ENCODE measurements around the gene PLK1.

Gene PLK1

GRCh38 chr16:23683487-23683886 lies 4.8 kb downstream of the PLK1 start:
- Histone ChIP-seq H3K36me3 (ENCODE audit: control insufficient read depth, low read depth, low read length) (peaks cover 77% of the 10 kb centered on the region), H3K27ac (ENCODE audit: low read length) (no peak overlapping the region), H3K4me1 (ENCODE audit: control insufficient read depth, low read depth, low read length) (peaks cover 6% of the 10 kb centered on the region), H3K27me3 (ENCODE audit: control insufficient read depth, insufficient read depth, low read length) (no peaks in the 10 kb centered on the region), H3K4me3 (ENCODE audit: low read length) (no peak overlapping the region), H3K9ac (ENCODE audit: low read length) (no peak overlapping the region), H3K9me3 (ENCODE audit: control insufficient read depth, low read depth, low read length) (no peaks in the 10 kb centered on the region)

- Histone ChIP-seq H3K27me3 (ENCODE audit: control insufficient read depth, insufficient read depth, low read length) (no peaks in the 10 kb centered on the region), H3K9me3 (ENCODE audit: control insufficient read depth, low read depth, low read length) (no peaks in the 10 kb centered on the region), H3K27ac (ENCODE audit: low read length) (no peak overlapping the region), H3K4me1 (ENCODE audit: control insufficient read depth, low read depth, low read length) (no peaks in the 10 kb centered on the region), H3K9ac (ENCODE audit: low read length) (no peak overlapping the region), H3K4me3 (ENCODE audit: low read length) (no peak overlapping the region), H3K36me3 (ENCODE audit: control insufficient read depth, low read depth, low read length) (peaks cover 87% of the 10 kb centered on the region)
Observed at GRCh38 chr16:23687034-23687808, 8.5 kb downstream of the PLK1 start.

- Histone ChIP-seq H3K36me3 (ENCODE audit: control insufficient read depth, low read depth, low read length) (peaks cover 64% of the 10 kb centered on the region), H3K27me3 (ENCODE audit: control insufficient read depth, insufficient read depth, low read length) (no peaks in the 10 kb centered on the region), H3K4me1 (ENCODE audit: control insufficient read depth, low read depth, low read length) (peaks cover 4% of the 10 kb centered on the region), H3K9me3 (ENCODE audit: control insufficient read depth, low read depth, low read length) (no peaks in the 10 kb centered on the region), H3K9ac (ENCODE audit: low read length) (no peak overlapping the region), H3K27ac (ENCODE audit: low read length) (no peak overlapping the region), H3K4me3 (ENCODE audit: low read length) (no peak overlapping the region)
Observed at GRCh38 chr16:23689442-23690187, 10.9 kb downstream of the PLK1 start.

DNA sequence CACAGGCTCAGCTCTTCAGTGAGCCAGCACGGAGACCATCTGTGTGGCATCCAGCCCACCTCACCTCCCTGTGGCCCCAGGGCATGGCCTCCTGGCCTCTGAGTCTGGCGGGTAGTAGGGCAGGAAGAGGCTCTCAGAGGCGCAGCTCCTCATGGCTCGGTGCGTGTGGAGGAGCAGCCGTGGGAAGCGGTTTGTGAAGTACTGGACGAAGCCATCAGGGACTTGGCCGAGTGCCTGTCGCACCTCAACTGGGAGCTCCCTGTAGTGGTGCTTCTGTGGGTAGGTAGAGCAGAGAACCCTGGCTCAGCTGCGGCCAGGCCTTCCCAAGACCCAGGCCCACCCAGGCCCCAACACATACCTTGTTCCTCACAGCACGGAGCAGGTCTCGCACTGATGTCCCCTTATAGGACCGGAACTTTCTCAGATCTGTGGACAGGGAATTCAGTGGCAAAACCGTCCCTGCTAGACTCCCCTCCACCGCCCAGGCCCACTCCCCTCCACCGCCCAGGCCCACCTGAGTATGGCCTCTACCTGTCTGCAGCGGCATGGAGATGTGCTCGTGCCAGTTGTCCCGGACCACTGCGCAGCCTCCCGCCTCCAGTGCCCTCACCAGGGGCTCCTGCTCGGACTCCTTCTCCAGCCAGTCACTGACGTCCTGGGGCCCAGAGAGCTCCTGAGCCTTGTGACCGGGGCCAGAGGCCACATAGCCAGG lies 12.2 kb downstream of the PLK1 start:
- H3K4me3 ChIP-seq (ENCODE audit: low read length) = no peak overlapping the region
- no peak overlapping the region for H3K9ac ChIP-seq (ENCODE audit: low read length)
- peaks cover 53% of the 10 kb centered on the region for H3K36me3 ChIP-seq (ENCODE audit: control insufficient read depth, low read depth, low read length)
- peaks cover 4% of the 10 kb centered on the region for H3K4me1 ChIP-seq (ENCODE audit: control insufficient read depth, low read depth, low read length)
- no peaks in the 10 kb centered on the region for H3K9me3 ChIP-seq (ENCODE audit: control insufficient read depth, low read depth, low read length)
- H3K27ac ChIP-seq (ENCODE audit: low read length) = no peak overlapping the region
- H3K27me3 ChIP-seq (ENCODE audit: control insufficient read depth, insufficient read depth, low read length) = no peaks in the 10 kb centered on the region

DNA sequence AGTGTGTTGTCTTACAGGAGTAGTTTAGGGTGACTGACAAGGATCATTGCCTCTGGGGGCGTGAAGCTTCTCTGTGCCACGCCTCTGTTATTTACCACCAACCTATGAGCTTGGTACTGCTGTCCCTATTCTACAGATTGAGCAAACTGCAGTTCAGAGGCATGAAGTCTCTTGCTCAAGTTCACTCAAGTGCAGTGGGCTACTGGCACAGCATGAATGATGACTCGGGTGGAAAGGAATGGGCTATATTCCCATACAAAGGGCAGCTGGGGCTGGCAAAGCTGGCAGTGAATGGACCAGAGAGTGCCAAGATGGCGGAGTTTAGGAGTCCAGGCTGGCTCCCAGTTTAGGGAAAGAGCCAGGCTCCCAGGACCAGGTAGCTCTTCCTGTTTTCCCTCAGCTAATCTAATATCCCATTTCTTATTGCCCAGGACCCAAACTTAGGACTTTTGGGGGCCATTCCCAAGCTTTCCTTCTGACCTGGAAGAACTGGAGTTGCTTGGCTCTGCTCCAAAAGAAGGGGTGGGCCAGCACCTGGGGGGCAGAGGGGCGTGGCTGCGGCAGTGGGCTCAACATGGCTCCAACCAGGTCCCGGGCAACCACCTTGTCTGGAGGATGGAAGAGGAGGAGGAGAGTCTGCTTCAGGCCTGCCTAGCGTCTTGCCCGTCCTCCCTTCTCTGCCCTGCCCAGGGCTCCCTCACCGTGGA lies 12.9 kb downstream of the PLK1 start:
- Histone ChIP-seq H3K36me3 (ENCODE audit: control insufficient read depth, low read depth, low read length) (peaks cover 48% of the 10 kb centered on the region), H3K4me1 (ENCODE audit: control insufficient read depth, low read depth, low read length) (peaks cover 4% of the 10 kb centered on the region), H3K9ac (ENCODE audit: low read length) (no peak overlapping the region), H3K9me3 (ENCODE audit: control insufficient read depth, low read depth, low read length) (no peaks in the 10 kb centered on the region), H3K27me3 (ENCODE audit: control insufficient read depth, insufficient read depth, low read length) (no peaks in the 10 kb centered on the region), H3K4me3 (ENCODE audit: low read length) (no peak overlapping the region), H3K27ac (ENCODE audit: low read length) (no peak overlapping the region)

GRCh38 chr16:23692190-23692837 lies 13.6 kb downstream of the PLK1 start:
- Histone ChIP-seq H3K9me3 (ENCODE audit: control insufficient read depth, low read depth, low read length) (no peaks in the 10 kb centered on the region), H3K27me3 (ENCODE audit: control insufficient read depth, insufficient read depth, low read length) (no peaks in the 10 kb centered on the region), H3K27ac (ENCODE audit: low read length) (no peak overlapping the region), H3K4me1 (ENCODE audit: control insufficient read depth, low read depth, low read length) (peaks cover 4% of the 10 kb centered on the region), H3K4me3 (ENCODE audit: low read length) (no peak overlapping the region), H3K9ac (ENCODE audit: low read length) (no peak overlapping the region), H3K36me3 (ENCODE audit: control insufficient read depth, low read depth, low read length) (peaks cover 42% of the 10 kb centered on the region)

DNA sequence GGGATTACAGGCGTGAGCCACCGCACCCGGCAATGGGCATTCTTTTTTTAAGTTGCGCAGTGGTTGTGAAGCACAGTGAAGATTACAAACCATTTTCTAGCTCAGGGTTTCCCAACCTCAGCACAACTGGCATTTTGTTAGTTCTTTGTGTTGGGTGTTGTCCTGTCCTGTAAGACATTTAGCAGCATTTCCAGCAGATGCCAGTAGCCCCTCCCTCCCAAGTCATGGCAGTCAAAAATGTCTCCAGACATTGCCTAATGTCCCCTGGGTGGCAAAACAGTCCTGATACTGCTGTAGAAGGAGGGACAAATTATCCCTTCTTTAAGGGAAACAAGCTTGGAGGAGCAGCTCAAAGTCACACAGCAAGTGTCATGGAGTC lies 15.6 kb downstream of the PLK1 start:
- peaks cover 4% of the 10 kb centered on the region for H3K4me1 ChIP-seq (ENCODE audit: control insufficient read depth, low read depth, low read length)
- H3K36me3 ChIP-seq (ENCODE audit: control insufficient read depth, low read depth, low read length) = peaks cover 22% of the 10 kb centered on the region
- H3K9ac ChIP-seq (ENCODE audit: low read length) = no peak overlapping the region
- no peaks in the 10 kb centered on the region for H3K27me3 ChIP-seq (ENCODE audit: control insufficient read depth, insufficient read depth, low read length)
- no peak overlapping the region for H3K27ac ChIP-seq (ENCODE audit: low read length)
- H3K4me3 ChIP-seq (ENCODE audit: low read length) = peak overlapping the region; percentile 61
- no peaks in the 10 kb centered on the region for H3K9me3 ChIP-seq (ENCODE audit: control insufficient read depth, low read depth, low read length)

DNA sequence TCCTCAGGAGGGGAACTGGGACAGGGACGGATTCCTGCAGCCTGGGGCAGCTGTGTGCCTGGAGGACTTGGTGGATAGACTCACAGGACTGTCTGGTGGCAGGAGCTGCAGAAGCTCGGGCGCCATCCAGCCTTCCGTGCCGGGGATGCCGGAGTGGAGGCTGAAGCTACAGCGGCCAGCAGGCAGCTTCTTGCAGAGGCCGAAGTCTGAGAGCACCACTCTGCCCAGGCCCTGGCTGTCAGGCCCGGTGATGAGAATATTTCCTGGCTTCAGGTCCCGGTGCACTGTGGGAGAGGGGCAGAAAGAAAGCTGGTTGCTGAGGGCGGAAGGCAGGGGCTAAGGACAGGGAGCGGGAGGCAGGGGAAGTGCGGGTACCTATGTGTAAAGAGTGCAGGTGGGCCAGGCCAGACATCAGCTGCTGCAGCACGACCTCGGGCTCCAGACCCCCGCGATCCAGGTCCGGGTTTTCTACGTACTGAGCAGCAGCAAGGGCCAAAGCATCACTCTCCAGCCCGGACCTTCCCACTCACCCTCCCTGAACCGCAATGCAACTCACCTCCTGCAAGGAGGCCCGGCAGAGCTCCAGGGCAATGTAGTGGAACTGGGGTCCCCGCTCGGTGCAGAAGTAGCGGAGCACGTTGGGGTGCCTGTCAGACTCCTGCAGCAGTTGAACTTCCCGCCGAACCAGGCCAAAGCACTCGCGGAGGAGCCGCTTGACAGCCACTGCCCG lies 16.1 kb downstream of the PLK1 start:
- H3K4me3 ChIP-seq (ENCODE audit: low read length) = peak overlapping the region; percentile 61
- peaks cover 4% of the 10 kb centered on the region for H3K4me1 ChIP-seq (ENCODE audit: control insufficient read depth, low read depth, low read length)
- H3K9ac ChIP-seq (ENCODE audit: low read length) = peak overlapping the region; percentile 37
- H3K27ac ChIP-seq (ENCODE audit: low read length) = no peak overlapping the region
- no peaks in the 10 kb centered on the region for H3K27me3 ChIP-seq (ENCODE audit: control insufficient read depth, insufficient read depth, low read length)
- H3K36me3 ChIP-seq (ENCODE audit: control insufficient read depth, low read depth, low read length) = peaks cover 17% of the 10 kb centered on the region
- no peaks in the 10 kb centered on the region for H3K9me3 ChIP-seq (ENCODE audit: control insufficient read depth, low read depth, low read length)

DNA sequence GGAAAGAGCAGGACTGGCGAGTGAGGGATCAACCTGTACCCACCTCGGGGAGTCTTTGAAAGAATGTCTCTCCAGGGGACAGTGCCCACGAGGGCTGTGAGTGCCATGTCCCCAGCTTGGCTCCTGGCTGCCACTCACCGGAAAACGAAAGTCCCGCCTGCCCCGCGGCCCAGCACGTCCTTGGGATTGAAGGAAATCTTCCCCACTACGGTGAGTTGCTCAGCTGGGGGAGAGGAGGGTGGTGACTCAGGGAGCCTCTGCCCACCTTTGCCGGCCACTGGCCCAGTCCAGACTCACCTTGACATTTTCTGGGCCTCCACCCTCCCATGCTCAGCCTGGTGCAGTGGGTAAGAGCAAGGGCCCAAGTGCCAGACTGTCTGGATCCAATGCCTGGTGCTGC lies 17.1 kb downstream of the PLK1 start:
- peaks cover 7% of the 10 kb centered on the region for H3K36me3 ChIP-seq (ENCODE audit: control insufficient read depth, low read depth, low read length)
- no peak overlapping the region for H3K9ac ChIP-seq (ENCODE audit: low read length)
- no peak overlapping the region for H3K27ac ChIP-seq (ENCODE audit: low read length)
- H3K27me3 ChIP-seq (ENCODE audit: control insufficient read depth, insufficient read depth, low read length) = no peaks in the 10 kb centered on the region
- peaks cover 8% of the 10 kb centered on the region for H3K4me1 ChIP-seq (ENCODE audit: control insufficient read depth, low read depth, low read length)
- H3K4me3 ChIP-seq (ENCODE audit: low read length) = no peak overlapping the region
- no peaks in the 10 kb centered on the region for H3K9me3 ChIP-seq (ENCODE audit: control insufficient read depth, low read depth, low read length)

DNA sequence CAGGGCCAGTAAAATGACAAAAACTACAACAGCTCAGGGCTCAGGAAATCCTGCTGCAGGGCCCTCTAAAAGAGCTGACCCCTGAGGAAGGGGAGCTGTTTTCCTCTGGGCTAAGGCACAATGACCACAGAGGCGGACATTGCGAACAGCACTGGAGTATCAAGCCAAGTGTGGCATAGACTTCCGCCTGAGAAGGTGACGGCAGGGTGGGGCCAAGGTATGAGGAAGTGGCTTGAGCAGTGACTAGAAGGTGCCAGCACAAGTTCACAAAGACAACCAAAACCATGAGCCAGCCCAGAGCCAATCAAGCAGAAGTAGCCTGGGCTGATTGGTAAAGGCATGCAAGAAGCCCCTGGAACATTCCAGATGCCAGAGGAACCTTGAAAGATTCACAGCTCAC lies 20.4 kb downstream of the PLK1 start:
- no peaks in the 10 kb centered on the region for H3K36me3 ChIP-seq (ENCODE audit: control insufficient read depth, low read depth, low read length)
- no peak overlapping the region for H3K9ac ChIP-seq (ENCODE audit: low read length)
- H3K4me3 ChIP-seq (ENCODE audit: low read length) = no peak overlapping the region
- peaks cover 13% of the 10 kb centered on the region for H3K4me1 ChIP-seq (ENCODE audit: control insufficient read depth, low read depth, low read length)
- no peaks in the 10 kb centered on the region for H3K9me3 ChIP-seq (ENCODE audit: control insufficient read depth, low read depth, low read length)
- no peak overlapping the region for H3K27ac ChIP-seq (ENCODE audit: low read length)
- H3K27me3 ChIP-seq (ENCODE audit: control insufficient read depth, insufficient read depth, low read length) = no peaks in the 10 kb centered on the region

Data from iPS-18a (cell line).